Renal pelvis (tissue), 4 donors: ENCODE data around the gene ATP5F1D. TPM values are rescaled to one million over a fixed set of nuclear protein-coding genes. Genes with fewer than 3 reads are reported as not detected.

Source experiments
- DNase-seq: peaks from one replicate; pipeline ENCODE4 v3.0.0-alpha.2; 2013
- polyA plus RNA-seq, 3 donors: library from polyadenylated mRNA; unstranded; fragments of 120-200 nt; gene quantifications; one replicate each; pipeline ENCODE4 v1.2.1, GENCODE V29; 2013; ENCODE audit not compliant: insufficient read length in 3 of 3

ATP5F1D gene
- polyA plus RNA-seq, 3 donors = 119 to 152 (median 149) TPM

DNA sequence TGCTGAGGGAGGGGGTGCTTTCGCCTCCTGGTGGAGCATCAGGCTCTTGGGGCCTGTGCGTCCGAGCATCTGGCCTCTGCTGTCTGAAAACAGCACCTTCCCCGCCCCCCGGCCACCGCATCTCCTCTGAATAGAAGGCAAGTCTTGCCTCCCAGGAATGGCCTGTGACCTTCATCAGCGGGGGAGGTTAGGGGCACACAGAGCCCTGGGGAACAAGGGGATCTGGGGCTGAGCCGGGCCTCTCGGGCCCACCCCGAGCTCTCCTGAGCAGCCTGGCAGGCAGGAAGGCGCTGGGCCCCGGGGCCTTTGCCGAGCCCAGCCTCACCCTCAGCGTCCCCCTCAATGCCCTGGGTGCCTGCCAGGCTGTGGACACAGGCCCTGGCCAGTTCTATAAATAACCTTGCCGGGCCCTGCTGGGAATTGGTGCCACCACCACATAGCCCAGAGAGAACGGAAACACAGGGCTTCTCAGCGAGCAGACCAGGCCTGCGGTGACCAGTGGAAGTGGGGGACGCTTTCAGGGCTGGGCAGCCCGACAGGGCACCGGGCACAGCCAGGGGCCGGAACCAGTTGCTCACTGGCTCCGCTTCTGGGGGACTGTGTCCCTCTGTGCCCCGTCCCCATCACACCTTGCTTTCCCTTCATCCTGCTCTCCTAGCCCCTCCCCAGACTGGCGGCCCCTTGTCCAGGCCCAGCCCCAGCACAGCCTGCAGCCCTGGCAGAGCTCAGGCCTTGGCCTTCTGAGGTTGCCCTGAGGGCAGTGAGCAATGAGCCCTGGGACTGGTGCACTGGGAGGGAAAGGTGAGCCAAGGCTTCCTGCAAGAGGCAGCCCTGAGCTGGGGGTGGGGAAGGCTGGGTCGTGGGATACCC is 26.5 kb upstream of the ATP5F1D start:
- no peak for DNase-seq

DNA sequence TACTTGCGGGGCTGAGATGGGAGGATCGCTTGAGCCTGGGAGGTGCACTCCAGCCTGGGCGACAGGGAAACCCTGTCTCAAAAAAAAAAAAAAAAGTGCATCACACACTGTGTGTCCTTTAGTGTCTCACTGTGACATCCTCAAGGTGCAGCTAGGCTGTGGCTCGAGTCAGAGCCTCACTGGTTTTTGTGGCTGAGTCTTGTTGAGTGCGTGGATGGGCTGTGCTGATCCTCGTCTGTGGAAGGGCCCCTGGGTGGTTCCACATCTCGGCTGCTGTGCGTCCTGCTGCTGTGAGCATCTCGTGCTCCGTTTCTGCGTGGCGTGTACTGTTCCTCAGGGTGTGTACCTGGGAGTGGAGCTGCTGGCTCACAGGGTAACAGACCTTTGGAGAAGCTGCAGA is 24.8 kb upstream of the ATP5F1D start:
- no peak for DNase-seq

DNA sequence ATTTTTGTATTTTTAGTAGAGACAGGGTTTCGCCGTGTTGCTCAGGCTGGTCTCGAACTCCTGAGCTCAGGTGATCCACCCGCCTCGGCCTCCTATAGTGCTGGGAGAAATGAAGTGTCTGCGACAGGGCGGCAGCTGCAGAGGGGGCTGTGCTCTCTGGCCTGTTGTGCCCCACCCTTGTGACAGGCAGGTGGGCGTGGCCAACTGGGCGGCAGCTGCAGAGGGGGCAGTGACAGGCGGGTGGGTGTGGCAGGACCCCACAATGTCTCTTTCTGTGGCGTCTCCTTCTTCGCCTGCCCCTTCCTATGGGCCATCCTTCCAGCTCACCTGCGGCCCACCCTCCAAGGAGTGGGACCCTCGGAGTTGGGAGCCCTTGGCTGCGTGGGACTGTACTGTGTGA is 24.2 kb upstream of the ATP5F1D start:
- no peak for DNase-seq

DNA sequence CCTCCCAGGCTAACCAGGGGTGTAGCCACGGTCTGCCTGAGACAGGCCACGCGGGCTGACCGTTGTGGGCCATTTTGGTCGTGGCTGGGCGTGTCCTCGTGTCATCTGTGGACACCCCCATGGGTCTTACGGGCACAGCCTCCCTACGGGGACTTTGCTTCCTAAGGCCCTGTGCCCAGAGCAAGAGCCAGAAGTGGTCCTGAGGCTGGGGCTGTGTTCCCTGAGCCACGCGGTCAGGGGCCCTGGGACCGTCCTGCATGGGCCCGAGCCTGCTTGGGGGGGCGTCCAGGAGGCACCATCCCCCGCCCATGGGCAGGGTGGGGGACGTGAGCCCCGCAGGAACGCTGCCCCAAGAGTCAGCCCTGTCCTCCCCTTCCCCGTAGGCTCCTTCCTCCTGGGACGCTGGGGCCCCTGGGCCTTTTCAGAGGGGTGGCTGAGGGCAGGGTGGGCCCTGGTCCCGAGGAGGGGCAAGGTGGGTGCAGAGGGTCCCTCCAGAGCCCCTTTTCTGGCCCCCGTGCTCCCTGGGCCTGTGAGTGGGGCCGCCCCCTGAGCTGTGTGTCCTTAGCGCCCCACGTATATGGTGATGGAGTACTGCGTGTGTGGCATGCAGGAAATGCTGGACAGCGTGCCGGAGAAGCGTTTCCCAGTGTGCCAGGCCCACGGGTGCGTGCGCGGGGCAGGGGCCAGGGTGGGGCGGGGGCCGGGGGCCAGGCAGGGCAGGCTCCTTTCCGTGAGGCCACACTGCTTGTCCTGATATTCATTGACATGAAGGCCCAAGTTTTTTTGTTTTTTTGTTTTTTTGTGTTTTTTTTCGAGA is 22.6 kb upstream of the ATP5F1D start:
- DNase-seq = no peak

DNA sequence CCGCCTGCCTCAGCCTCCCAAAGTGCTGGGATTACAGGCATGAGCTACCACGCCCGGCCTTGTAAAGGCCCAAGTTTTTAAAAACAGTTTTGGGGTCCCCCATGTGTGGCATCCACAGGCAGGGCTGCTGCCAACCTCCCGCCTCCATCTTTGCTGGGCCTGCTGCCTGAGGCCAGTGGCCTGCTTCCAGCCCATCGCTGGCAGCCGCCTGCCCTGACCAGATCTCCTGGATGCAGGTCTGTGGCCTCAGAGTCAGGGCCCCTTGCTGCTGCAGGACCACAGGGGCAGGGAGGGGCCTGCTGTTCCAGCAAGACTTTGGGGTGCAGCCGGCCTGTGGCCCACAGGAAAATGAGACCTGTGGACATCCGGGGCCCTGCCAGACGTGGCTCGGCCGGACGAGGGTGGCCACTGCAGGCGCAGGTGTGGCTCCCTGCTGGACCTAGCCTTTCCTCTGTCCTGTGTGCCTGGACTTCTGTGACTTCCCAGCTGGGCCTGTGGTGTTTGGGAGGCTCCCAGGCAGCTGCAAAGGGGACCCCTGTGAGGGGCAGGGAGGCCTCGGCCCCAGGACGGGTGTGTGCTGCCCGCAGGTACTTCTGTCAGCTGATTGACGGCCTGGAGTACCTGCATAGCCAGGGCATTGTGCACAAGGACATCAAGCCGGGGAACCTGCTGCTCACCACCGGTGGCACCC is 21.6 kb upstream of the ATP5F1D start:
- DNase-seq = no peak

DNA sequence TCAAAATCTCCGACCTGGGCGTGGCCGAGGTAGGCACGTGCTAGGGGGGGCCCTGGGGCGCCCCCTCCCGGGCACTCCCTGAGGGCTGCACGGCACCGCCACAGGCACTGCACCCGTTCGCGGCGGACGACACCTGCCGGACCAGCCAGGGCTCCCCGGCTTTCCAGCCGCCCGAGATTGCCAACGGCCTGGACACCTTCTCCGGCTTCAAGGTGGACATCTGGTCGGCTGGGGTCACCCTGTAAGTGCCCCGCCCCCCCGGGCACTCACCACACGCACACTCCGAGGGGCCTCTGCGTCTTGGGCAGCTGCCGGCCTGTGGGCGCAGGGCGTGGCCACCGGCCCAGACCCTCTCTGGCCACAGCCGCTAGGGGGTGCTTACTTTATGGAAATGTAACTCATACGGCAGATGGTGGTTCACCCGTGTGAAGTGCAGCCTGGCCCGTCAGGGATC is 21.0 kb upstream of the ATP5F1D start:
- no peak for DNase-seq

DNA sequence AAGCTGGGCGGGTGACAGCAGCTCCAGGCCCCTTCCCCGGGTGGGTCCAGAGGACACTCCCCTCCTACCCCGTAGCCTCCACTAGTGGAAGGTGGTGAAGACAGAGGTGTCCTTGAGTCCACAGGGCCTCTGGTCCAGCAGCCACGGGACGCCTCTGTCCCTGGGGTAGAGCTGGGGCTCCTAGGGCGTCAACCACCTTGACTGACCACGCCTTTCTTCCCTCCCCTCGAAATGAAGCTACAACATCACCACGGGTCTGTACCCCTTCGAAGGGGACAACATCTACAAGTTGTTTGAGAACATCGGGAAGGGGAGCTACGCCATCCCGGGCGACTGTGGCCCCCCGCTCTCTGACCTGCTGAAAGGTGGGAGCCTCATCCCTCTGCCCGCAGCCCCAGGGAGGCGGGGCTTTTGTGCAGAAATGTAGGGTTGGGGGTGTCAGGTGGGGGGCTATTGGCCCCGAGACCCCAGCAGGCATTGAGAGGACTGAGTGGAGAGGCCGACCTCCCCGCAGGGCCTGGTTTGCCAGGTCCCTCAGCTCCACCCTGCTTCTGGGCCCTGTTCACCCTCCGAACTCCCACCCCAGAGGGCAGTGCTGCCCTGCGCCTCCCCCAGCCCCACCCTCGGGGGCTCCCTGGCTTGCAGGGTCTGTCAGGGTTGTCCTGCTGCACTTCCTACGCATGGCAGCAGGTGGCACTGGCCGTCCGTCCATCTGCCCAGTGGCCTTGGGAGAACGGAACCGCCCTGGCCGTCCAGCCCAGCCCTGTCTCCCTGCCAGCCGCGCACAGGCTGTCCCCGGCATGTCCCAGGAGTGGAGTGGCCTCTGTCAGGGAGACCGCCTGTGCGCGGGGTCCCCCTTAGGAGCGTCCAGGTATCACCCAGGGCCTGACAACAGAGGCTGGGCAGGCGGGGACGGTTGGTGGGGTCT is 20.3 kb upstream of the ATP5F1D start:
- DNase-seq = no peak

DNA sequence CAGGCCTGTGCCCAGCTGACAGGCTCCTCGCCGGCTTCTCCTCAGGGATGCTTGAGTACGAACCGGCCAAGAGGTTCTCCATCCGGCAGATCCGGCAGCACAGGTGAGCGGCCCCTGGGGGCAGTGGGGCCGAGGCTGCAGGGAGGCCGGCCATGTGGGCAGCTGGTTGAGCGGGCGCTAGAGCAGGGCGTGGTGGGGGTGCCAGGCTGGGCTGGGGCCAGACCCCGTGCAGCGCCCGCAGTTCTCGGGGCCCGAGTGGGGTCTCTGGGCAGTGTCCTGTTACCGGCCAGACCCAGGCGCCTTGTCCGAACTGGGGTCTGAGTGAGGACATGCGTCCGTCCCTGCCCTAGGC is 19.7 kb upstream of the ATP5F1D start:
- no peak for DNase-seq

DNA sequence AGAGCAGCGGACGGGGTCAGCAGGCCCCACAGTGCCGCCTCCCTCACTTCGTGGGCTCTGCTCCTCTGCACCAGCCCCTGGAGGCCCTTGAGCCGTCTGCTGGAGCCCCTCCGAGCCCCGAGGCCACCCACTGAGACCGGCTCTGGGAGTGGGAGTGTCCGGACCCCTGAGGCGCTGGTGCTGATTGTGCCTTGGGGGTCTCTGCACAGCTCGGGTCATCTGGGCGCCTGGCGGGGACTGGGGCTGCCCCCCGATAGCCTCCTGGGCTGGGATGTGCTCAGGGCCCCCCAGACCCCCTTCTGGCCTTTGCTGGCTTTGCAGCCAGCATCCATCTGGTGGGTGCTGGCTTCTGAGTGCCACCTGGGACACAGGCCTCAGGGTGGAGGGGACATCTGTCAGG is 19.2 kb upstream of the ATP5F1D start:
- no peak for DNase-seq

DNA sequence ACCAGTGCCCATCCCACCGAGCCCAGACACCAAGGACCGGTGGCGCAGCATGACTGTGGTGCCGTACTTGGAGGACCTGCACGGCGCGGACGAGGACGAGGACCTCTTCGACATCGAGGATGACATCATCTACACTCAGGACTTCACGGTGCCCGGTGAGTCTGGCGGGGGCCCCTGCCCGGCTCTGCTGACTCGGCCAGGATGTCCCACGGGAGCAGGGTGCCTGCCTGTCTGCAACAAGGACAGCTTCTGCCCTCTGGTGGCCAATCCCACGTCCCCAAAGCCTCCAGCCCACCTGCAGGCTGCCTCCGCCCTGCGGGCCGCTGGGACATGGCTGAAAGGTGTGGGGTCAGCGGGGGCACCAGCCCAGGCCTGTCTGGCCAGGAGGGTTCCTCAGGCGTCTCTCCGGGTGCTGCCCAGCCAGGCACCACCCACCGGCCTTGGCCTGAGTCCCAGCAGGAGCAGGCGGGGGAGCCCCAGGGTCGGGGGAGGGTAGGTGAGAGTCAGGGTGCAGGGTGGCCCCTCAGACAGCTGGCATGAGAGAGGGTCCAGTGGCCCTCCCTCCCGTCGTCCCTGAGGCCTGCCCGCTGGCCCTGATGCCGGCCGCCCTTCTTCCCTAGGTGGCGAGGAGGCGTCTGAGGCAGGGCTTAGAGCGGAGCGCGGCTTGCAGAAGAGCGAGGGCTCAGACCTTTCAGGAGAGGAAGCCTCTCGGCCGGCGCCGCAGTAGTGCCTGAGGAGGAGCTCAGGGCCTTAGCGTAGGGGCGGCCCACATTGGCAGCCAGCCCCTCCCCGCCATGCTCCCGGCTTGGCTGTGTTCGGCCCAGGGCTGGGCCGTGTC is 18.3 kb upstream of the ATP5F1D start:
- DNase-seq = no peak

DNA sequence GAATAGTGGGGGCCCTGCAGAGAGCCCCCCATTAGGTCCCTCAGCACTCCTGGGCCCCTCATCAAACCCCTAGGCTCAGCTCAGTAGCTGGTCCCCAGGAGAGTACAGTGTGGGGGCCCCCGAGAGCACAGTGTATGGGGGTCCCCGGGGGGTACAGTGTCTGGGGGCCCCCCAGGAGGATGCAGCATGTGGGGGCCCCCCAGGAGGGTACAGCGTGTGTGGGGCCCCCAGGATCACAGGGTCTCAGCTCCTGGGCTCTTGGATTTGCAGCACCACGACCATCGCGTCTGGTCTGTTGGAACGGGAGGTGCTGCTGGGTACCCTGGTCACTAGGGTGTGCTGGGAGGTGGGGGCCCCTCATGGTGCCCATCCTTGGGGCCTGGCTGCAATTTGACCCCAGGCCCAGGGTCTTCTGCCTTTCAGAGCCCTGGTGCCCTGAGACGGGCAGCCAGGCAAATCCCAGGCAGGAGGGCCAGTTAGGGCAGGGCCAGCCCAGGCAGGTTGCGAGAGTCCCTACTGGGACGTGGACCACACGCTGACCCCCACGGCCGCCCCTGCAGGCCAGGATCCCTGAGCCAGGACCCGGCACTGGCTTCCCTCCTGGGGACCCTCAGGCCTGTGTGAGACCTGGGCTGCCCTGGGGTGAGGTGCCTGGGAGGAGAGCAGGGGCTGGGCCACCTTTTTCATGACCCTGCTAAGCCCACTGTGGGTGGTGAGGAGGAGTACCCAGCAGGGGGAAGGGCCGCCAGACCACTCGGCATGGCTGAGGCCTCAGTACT is 17.3 kb upstream of the ATP5F1D start:
- DNase-seq = no peak

DNA sequence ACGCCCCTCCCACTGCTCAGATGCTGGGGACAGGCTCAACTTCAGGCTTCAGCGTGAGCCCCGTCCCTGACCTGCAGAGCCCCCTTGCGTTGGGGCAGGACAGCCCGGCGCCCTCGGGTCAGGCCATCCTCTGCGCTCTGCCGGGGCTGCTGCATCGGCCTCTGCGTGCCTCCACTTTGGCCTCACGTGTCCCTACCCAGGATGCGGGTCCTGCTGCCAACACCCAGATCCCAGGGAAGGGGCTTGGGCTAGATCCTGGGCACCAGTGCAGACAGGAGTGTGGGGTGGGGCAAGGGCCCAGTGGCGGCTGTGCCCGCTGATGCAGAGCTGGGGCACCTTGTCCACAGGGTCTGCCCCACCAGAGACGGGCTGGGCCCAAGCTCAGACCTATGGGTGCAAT is 16.7 kb upstream of the ATP5F1D start:
- no peak for DNase-seq

DNA sequence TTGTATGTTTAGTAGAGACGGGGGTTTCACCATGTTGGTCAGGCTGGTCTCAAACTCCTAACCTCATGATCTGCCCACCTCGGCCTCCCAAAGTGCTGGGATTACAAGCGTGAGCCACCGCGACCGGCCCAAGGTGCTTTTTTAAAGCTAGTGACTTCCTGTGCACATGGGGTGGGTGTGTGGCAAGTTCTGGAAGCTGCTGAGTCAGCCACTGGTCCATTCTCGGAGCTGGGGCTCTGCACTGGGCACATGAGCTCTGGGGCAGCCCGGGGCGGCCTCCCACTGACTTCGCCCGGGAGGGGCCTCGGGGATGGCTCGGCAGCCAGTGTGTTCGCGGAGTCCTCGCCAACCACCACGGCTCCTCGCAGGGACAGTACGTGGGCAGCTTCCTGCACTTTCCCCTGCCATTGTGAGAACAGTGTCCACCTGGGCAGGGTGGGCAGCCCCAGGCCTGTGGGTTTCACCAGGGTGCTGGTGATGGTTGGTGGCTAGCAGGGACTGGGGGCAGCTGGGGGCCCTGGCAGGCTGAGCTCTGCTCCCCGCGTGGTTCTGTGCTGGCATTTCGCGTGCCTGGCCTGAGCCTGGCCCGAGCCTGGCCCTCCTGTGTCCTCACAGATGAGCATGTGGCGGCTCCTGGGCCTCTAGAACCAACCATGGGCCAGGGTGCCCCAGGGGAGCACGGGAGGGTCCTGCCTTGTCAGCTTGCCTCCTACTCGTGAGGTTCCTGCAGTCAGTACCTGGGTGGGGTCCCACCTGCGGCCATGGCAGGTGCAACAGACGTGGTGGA is 15.9 kb upstream of the ATP5F1D start:
- no peak for DNase-seq

DNA sequence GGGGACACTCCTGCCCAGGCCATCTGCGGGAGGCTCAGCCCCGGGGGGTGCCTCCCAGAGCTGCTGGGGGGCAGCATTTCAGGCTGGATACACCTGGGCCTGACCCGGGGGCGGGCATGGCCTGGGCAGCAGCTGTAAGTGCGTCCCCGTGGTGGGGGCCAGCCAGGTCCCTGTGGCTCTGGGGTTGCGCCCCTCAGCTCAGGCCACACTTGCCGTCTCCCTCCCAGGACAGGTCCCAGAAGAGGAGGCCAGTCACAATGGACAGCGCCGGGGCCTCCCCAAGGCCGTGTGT is 15.4 kb upstream of the ATP5F1D start:
- no peak for DNase-seq

DNA sequence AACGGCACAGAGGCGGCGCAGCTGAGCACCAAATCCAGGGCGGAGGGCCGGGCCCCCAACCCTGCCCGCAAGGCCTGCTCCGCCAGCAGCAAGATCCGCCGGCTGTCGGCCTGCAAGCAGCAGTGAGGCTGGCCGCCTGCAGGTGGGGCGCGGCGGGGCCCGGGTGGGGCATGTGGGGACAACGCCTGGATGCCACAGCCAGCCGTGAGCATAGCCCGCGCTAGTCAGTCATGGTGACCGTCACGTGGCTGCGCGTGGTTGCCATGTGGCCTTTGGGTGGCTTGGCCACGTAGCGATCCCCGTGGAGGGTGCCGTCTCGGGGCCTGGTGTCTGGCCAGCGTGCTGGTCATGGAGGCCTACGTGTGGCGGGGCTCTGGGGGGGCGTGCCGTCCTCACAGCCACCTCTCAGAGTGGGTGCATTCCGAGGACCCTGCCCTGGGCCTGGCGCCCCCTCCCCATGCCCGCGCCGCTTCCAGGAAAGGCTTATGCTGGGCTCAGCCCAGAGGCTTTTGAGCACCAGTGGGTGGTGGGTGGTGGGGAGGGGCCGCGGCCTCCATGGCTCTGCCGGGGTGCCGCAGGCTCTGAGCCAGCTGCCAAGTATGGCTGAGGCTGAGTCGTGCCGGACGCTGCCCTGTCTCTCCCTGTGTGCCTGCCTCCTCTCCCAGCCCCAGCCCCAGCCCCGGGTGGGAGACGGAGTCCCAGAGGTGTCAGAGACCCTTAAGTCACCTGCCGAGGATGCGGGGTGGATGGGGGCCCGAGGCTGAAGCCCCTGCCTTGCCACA is 14.8 kb upstream of the ATP5F1D start:
- DNase-seq = no peak

DNA sequence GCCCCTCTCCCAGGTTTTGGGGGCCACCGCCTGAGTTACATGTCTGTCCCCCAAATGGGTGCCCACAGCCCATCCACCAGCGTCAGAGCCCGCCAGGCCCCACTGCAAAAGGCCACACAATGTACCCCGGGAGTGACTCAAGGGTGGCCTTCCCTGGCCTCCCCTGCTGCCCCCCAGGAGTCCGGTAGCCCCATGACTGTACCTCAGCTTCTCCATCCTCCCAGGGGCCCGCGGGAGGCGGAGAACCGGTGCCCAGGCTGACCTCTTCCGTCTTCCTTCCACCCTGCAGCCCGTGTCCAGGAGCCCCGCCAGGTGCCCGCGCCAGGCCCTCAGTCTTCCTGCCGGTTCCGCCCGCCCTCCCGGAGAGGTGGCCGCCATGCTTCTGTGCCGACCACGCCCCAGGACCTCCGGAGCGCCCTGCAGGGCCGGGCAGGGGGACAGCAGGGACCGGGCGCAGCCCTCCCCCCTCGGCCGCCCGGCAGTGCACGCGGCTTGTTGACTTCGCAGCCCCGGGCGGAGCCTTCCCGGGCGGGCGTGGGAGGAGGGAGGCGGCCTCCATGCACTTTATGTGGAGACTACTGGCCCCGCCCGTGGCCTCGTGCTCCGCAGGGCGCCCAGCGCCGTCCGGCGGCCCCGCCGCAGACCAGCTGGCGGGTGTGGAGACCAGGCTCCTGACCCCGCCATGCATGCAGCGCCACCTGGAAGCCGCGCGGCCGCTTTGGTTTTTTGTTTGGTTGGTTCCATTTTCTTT is 14.1 kb upstream of the ATP5F1D start:
- no peak for DNase-seq

DNA sequence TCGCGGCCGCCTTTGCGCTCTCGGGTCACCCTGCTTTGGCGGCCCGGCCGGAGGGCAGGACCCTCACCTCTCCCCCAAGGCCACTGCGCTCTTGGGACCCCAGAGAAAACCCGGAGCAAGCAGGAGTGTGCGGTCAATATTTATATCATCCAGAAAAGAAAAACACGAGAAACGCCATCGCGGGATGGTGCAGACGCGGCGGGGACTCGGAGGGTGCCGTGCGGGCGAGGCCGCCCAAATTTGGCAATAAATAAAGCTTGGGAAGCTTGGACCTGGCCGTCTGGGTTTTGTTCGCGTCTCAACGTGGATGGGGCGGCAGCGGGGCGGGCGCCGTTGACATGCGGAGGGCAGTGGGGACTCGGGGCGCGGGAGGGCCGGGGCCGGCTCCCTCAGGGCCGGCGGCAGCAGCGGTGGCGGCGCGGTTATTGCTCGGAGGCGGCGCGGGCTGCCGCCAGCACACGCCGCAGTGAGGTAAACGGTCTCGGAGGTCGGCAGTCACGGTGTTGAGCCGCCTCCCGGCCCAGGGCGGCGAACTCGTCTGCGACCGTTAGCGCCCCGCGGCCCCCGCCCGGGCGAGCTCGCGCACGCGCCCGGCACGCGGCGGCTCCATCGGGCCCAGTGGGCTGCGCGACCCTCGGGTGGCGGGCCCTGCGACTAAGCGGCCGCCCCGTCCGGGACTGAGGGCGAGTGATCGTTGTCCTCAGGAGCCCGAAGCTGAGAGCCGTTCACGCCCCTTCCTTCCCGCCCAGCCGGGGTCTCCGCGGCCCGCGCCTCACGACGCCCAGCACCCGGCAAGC is 13.2 kb upstream of the ATP5F1D start:
- DNase-seq = no peak
